ENCODE results near the gene FOXJ3. TPM values are rescaled to one million over a fixed set of nuclear protein-coding genes. Genes with fewer than 3 reads are reported as not detected.

The FOXJ3 gene
- total and polyA plus RNA-seq, 2 of the 13 experiments (the other 11 are each of a cell fraction or from before 2014, with no cell fraction given) = 16.6 to 48.5 TPM

GRCh38 chr1:42334240-42335049 lies 590 bp downstream of the FOXJ3 start:
- ATAC-seq = peak; percentile 81
- TF ChIP-seq KDM5B (CRISPR knock-in tag; IDR thresholded peaks at IDR 0.05; ENCODE audit: borderline replicate concordance) (no peak), ZNF333 (CRISPR knock-in tag; IDR thresholded peaks at IDR 0.05; ENCODE audit: borderline replicate concordance) (peak; percentile 65; the same call in 1 of the 2 replicates), ATRX (CRISPR knock-in tag; IDR thresholded peaks at IDR 0.05; ENCODE audit: borderline replicate concordance) (no peak), HNRNPK (IDR thresholded peaks at IDR 0.05; ENCODE audit: low read depth, low read length, poor library complexity, severe bottlenecking) (peak; percentile 61), KDM5A (IDR thresholded peaks at IDR 0.05; ENCODE audit: borderline replicate concordance, low read length) (0 out of 2 replicates have a peak, but pooled peaks have one; percentile 10), MED1 (CRISPR knock-in tag; IDR thresholded peaks at IDR 0.05) (peak; percentile 62), ZNF451 (CRISPR knock-in tag; IDR thresholded peaks at IDR 0.05) (no peak), CENPBD1 (CRISPR knock-in tag; IDR thresholded peaks at IDR 0.05; ENCODE audit: borderline replicate concordance, low read depth) (no peak), GLI4 (CRISPR knock-in tag; IDR thresholded peaks at IDR 0.05; ENCODE audit: borderline replicate concordance) (no peak), ZNF646 (CRISPR knock-in tag; IDR thresholded peaks at IDR 0.05) (0 out of 2 replicates have a peak, but pooled peaks have one; percentile 47), ZNF615 (CRISPR knock-in tag; IDR thresholded peaks at IDR 0.05; ENCODE audit: borderline replicate concordance) (no peak), CBX5 (CRISPR knock-in tag; IDR thresholded peaks at IDR 0.05; ENCODE audit: borderline replicate concordance) (0 out of 2 replicates have a peak, but pooled peaks have one; percentile 14), ZNF446 (CRISPR knock-in tag; IDR thresholded peaks at IDR 0.05) (0 out of 2 replicates have a peak, but pooled peaks have one; percentile 31), ZNF614 (CRISPR knock-in tag; IDR thresholded peaks at IDR 0.05; ENCODE audit: borderline replicate concordance) (no peak), SP4 (CRISPR knock-in tag; IDR thresholded peaks at IDR 0.05) (no peak), XBP1 (CRISPR knock-in tag; IDR thresholded peaks at IDR 0.05) (no peak), ZNF792 (CRISPR knock-in tag; IDR thresholded peaks at IDR 0.05) (peak; percentile 28; the same call in 1 of the 2 replicates)

More at GRCh38 chr1:42334240-42335049, 590 bp downstream of the FOXJ3 start:
- intact Hi-C loops (cut with micrococcal nuclease; ENCODE audit: unreplicated experiment) = loop anchor here (5.0 to 10.0 kb wide), 2 partner anchors 128 to 410 kb away; partner anchors contain the start of genes CCDC30 and CLDN19
- POLR2A ChIA-PET = interaction anchor here (0.8 to 1.7 kb wide), 4 partner anchors 9 to 348 kb away, joined by 4 to 9 read pairs (median 5); no protein-coding TSS in a partner anchor
- Histone ChIP-seq H3K27me3 (ENCODE audit: control insufficient read depth in 1 of 2, insufficient read depth in 2 of 2, low read length in 2 of 2) (no peaks in the 10 kb centered on the region; a peak in 1 of 5 replicates), H4K20me1 (ENCODE audit: insufficient read depth, low read length) (peaks cover 36% of the 10 kb centered on the region), H3K4me3 (replicated peaks in 1 of 3; ENCODE audit: insufficient read depth in 1 of 3, low read depth in 2 of 3, low read length in 3 of 3) (peak overlapping the region; percentile 86 to 97 (median 95)), H3K4me1 (ENCODE audit: insufficient read depth, low read length) (peaks cover 48% of the 10 kb centered on the region), H2AFZ (ENCODE audit: low read length) (no peak overlapping the region), H3K4me2 (ENCODE audit: low read depth, low read length) (peak overlapping the region; percentile 75), H3K9ac (ENCODE audit: insufficient read depth, low read depth, low read length) (peak overlapping the region; percentile 92), H3K79me2 (ENCODE audit: insufficient read depth, low read length) (peaks cover 53% of the 10 kb centered on the region), H3K27ac (ENCODE audit: extremely low read length, insufficient read depth, low read length) (peak overlapping the region; percentile 93), H3K9me3 (ENCODE audit: low read length) (no peaks in the 10 kb centered on the region), H3K36me3 (replicated peaks in 1 of 2; ENCODE audit: control insufficient read depth in 1 of 2, insufficient read depth in 2 of 2, low read length in 2 of 2) (no peaks in the 10 kb centered on the region)
- WGBS (ENCODE audit: low lambda C conversion rate) = 1% methylated on average over 17 of the region's 58 CpGs
- in situ Hi-C loops (cut with HindIII; ENCODE audit: extremely low pct_ligation_motif_present, low pct_unique_long_range_greater_than_20kb) = loop anchor here (25.0 kb wide), 1 partner anchor 403 kb away; the partner anchor contains the start of gene CLDN19
- DNase-seq (ENCODE audit: low spot score) = peak; percentile 65
- FAIRE-seq = no peak
- CTCF ChIA-PET (ENCODE audit: low intra/inter-chr PET ratio, low total read pairs) = no interaction called here
- BruUV-seq (replicated peaks) = no TSS peak
